ENCODE data around the gene DEFB112.

Gene DEFB112, protein sequence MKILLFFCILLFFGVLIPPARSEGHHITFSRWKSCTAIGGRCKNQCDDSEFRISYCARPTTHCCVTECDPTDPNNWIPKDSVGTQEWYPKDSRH

DNA sequence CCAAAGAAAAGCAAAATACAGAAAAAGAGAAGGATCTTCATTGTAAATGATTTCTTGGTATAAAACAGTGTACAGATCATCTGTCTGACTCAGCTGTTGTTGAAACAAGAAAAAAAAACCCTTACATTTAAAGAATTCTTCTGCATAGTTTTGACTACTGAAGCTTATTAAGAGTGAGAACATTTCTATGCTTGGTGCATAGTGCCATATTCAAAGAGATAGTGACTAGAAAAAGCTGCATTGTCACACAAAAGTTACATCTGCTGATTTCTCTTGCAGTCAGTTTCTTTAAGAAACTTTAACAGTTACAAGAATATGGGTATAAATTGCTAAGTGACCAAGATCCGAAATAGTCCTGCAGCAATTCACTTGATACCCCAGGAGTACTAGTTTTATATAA, at the start of gene DEFB112:
DEFB112 (minus strand) TSS at position 101 of the 400 bp plus-strand sequence; CDS start at position 41, 60 bp downstream.
- DNase-seq = no peak

DNA sequence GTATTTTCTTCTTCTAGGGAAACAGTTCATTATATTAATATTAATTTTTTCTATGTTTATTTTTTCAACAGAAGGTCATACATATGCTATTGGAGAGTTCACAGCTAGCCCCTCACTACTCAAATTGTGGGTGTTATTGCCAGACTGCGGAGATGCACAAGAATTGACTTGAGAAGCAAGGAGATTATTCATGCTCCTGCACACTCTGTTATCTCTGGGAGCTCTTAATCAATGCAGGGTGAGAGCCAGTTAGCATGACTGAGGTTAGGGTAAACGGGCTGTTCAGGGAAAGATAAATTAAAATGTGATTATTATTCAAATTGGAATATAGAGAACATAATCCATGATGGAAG, 48.9 kb upstream of the DEFB112 start:
- DNase-seq = no peak

DNA sequence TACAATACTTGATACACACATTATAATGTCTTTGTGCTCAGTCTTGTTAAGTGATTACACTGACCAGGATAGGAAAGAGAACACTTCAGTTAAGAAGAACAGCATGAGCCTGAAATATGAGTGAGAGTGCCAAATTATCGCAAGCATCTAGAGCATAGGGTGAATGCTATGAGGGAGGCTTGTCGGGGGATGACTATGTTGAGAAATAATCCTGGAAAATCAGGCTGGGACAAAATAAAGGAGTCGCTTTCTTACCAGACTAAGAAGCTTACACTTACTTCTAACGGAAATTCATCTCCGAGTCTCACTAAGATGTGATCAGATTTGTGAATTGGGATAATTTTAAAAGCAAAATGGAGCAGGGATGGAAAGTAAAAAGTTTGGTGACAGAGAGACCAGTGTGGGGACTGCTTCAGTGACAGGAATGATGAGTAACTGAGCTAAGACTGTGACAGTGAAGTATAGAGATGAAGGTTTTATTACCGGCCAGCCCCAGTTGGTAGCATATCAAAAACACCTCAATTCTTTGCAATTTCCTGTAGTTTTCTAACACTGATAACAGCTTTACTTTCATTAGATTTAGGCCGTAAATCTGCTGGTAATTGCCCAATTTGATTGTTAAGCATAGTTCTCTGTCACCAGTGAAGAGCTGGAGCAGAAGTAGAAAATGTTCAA, 48.4 kb upstream of the DEFB112 start:
- DNase-seq = no peak

DNA sequence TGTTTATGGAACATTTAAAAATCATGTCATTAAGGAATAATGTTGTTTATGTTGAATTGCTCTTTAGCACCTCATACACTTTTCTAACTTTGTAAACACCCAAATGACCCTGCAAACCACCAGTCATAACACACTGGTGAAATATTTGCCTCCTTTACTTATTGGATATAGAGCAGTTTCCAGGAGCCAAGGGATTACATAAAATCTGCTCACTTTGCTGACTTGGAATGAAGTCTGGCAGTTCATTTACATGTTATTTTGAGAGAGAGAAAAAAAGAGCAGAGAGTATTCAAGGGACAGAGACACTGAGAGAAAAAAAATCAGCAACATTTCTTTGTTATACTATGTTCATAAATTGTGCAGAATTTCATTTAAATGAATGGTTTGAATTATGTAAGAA, 46.6 kb upstream of the DEFB112 start:
- no peak for DNase-seq

DNA sequence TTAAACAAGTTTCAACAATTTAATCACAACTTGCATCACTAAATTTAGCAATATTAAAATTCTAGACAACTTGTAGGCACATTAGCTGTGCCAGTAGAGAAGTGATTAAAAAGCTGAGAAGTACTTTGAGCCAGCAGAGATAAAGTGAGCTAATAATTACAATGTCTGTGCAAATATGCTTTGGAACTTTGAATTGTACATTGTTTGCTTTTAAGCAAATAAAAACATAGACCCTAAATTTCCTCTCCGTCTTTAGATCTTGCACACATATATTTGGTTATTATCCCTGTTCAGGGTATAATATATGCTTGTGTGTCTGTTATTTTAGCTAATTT, 44.2 kb upstream of the DEFB112 start:
- DNase-seq = no peak

DNA sequence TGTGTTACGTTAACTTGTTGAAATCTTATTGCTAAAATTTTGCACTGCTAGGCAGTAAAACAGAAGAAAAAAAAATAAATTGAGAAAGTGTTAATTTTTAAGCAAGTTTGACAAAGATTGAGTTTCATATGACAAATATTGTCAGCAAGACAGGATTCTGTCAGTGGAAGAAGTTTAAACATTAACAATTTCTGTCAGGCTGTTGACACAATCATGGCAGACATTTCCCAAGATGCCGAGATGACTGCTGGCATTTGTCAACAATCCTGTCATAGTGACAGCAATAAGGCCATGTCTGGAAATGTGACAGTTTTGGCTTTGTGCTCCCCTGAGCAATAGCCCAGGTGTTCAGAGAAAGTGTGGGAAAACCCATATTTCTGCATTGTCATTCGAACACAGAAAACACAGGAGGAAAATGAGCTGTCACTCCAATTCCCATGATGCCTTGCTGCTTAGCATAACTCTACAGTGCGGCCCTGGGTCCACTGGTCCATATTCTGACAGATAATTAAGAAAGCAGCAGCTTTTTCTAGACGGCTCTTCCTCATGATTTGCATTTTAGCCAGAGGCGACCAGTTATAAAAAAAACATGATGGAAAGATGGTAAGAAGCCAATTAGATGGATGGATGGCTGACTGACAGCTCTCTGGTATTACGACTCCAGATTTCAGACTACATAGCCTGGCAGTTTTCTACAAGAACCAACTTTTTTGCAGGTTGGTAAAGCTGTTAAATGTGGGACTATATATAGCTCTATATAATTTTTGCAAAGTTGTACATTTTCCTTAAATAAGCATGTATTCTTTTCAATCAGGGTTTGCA, 43.6 kb upstream of the DEFB112 start:
- DNase-seq = no peak

DNA sequence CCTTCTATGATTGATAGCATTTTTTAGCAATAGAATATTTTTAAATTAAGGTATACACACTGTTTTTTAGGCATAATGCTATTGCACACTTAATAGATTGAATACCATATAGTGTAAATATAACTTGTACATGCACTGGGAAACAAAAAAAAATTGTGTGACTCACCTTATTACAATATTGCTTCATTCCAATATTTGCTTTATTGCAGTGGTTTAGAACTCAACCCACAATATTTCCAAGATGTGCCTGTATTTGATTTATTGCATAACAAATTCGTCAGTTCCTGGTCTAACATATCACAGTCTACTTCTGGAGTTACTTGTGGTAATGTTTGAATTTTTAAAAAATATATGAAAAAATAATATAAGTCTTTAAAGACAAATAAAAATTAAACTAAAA, 41.9 kb upstream of the DEFB112 start:
- DNase-seq = no peak

DNA sequence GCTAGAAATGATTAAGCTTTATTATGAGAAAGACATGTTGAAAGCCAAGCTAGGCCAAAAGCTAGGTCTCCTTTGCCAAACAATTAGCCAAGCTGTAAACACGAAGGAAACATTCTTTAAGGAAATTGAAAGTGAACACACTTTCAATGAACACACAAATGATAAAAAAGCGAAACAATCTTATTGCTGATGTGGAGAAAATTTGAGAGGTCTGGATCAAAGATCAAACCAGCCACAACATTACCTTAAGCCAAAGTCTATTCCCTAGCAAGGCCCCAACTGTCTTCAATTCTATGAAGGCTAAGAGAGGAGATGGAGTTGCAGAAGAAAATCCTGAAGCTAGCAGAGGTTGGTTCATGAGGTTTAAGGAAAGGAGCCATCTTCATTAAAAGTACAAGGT, 40.2 kb upstream of the DEFB112 start:
- no peak for DNase-seq

DNA sequence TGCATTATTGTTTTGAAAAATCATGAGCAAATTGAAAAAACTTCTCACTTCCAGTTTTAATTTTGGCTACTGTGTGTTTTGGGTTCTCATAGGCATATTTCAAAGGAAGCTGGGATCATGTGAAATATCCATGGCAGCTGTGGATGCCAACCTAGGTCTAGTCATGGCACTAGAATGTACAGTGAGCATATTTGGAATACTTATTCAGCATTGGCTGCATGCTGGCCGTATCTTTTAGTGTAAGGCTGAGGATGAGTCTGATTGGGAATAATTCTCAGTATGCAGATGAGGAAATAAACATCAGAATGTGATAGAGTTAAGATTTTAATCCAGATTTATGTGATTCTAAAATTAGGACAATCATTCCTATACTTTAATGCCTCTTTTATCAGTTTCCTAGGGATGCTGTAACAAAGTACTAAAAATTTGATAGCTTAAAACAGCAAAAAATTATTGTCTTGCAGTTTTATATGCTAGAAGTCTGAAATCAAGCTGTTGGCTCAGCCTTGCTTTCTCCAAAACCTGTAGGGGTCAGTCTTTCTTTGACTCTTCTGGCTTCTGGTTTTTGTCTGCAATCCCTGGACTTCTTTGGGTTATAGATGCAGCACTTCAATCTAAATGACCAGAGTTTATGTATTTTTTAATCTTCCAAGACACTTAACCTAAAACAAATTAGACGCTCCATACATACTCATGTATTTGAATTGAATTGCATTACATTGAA, 37.7 kb upstream of the DEFB112 start:
- DNase-seq = no peak

DNA sequence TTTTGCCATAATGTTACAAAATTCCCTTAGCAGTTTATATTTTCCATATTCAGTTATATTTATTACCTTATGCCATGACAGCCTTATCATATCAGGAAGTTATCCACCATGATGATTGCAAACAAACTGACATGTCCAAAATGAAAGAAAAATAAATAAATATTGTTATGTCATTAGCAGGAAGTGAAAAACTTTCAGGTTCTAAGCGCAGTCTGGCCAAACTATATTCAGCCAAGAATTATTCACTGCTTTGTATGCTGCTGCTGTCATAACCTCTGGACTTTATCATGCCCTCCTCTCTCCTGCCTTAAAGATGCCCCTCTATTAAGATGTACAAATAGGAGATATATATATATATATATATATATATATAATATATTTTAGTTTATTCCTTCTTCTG, 27.7 kb upstream of the DEFB112 start:
- no peak for DNase-seq

DNA sequence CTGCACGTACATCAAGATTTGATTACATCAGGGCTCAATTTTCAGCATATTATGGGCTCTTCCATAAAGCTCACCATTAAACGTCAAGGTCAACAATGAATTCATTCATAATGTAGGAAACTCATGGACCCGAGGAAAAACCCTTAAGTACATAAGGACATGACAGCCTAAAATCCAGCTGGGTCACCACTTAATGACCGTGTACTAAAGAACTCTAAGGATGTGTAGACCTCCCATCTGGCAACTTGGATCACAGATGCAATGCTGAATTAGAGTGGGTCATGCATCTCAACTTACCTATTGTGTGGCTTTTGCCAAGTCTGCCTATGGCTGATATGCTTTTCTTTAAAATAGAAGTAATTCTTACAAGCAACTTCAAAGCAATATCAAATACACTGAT, 26.7 kb upstream of the DEFB112 start:
- no peak for DNase-seq

DNA sequence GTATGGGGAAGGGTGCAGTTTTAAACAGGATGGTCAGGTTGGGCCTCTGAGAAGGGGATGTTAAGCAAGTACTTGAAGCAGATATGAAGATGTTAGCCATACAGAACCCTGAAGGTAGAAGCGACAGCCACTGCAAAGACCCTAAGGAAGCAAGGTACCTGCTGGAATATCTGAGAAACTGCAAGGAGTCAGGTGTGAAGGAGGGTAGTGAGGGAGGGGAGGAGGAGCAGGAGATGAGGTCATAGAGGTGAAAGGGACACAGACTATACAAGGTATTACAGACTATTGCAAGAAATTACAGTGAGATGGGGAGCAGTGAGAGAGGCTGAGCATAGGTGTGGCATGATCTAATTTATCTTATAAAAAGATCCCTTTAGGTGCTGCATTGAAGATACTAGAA, 22.2 kb upstream of the DEFB112 start:
- no peak for DNase-seq

DNA sequence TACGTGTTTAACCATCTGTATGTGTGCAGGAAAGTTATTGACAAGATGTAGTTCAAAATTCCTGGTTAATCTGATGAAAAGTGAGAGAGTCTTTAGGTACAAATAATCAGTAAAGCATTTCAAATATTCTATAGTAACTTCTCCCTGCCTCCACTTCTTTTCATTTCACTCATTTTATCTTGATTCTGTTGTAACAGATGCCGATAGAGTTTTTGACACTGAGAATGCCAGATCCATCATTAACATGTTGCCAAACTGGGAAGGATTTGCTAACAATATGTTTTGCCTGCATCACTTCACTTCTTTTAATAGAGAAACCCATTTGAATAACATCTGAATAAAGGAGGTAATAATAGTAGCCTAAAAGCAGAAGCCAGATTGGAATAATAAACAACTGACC, 20.4 kb upstream of the DEFB112 start:
- no peak for DNase-seq

DNA sequence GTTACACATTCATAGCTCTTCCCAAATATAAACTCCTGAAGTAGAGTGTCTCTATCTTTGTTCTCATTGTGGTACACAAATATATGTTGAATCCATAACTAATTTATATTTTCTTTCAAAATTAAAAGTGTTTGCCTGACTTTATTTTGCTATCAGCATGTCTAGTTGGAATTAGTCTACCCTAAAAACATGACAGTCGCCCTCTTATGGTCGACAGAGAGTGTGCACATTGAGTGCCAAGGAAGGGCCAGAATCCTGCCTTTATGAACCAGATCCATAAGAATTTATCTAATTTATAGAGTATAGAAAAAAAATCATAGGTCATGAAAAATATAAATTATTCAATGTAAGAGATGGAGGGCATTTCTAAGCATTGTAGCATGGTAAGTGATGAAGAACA, 12.3 kb upstream of the DEFB112 start:
- DNase-seq = no peak

DNA sequence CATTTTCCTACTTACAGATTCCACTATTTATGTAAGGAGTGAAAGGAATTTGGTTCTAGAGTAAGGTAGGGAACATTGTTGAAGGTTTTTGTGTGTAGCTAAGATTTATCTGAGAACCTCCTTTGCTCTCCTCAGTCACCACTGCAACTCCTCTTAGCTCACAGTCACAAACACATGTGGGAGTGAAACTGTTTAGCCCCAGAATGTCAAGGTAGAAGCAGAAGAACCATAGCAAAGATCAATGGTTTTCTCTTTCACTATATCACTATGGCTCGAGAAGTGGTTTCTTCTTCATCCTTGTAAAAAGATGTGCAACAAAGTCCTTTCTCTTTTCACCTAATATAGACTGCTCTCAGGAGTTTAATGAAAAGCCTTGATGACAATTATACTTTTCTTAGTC, 6.5 kb upstream of the DEFB112 start:
- no peak for DNase-seq

DNA sequence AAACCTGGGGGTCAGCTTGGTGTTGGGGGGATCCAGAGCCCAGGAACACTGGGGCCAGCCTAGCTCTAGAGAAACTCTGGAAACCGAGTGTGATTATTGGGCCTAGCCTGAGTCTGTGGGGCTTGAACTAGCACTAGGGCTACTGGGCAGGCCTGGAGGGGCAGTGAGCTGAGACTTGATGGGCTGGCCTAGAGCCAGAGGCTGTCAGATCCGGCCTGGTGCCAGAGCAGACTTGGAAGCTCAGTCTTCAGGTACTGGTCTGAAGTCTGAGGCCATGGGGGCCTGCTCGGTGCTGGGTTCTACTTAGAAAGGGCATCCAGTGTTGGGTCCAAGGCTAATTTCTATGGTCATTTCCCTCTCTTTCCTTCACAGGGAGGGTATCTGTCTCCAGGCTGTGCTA, 2.7 kb downstream of the DEFB112 start:
- no peak for DNase-seq

DNA sequence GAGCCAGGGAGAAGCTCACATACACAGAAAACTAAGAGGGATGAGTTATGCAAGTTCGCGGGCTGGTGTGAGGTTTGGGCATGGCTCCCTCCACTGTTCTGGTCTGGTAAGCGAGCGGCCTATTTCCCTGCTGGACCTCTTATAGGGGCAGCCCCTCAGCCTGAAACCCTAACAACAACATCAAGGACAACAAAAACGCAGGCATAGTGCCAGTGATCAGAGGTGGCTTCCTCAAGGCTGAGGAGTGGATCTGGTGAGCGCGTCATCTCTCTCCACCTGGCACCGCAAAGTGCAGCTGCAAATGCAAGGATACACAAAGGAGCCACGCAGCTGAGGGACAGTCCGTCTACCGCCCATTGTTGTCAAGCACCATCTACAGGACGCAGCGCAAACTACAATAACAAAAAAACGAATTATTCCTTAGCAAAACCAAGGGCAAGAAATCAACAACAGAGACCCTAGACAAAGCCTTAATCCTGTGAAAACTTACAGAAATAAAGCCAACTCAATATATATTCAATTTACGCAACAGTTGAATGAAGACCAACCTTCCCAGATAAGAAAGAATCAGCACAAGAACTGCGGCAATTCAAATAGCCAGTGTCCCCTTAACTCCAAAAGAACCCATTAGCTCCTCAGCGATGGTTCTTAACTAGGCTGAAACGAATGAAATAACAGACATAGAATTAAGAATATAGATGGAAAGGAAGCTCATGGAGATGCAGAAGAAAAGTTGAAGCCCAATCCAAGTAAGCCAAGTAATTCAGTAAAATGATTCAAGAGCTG, 18.8 kb downstream of the DEFB112 start:
- no peak for DNase-seq

DNA sequence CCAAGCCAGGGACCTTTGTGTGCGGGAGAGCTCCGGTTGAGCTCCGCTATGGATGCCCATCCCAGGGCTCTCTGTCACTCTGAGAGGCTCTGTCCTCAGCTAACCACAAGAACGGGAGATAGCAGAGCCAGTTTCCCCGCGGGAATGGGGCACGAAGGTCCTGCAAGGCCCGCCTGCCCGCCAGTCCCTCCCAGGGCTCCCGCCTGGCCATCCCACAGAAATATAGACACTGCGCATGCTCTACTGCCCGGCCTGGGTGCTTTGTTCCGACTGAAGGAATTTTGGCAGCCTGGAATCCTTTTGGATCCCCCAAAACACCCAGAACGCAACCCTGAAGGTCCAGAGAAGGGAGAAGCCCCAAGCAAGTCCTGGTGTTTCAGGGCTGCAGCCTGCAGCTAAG, 19.4 kb downstream of the DEFB112 start:
- no peak for DNase-seq

DNA sequence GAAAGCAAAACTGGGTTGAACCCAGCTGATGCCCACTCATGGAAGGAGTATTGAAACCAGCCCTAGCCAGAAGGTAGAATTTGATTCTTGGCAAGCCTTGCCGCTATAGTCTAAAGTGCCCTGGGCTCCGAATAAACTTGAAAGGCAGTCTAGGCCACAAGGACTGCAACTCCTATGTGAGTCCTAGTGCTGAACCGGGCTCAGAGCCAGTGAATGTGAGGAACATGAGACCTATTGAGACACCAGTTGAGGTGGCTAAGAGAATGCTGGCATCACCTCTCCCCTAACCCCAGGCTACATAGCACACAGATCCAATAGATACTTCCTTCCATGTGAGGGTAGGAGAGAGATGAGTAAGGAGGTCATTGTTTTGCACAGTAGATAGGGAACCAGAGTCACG, 24.5 kb downstream of the DEFB112 start:
- DNase-seq = no peak

DNA sequence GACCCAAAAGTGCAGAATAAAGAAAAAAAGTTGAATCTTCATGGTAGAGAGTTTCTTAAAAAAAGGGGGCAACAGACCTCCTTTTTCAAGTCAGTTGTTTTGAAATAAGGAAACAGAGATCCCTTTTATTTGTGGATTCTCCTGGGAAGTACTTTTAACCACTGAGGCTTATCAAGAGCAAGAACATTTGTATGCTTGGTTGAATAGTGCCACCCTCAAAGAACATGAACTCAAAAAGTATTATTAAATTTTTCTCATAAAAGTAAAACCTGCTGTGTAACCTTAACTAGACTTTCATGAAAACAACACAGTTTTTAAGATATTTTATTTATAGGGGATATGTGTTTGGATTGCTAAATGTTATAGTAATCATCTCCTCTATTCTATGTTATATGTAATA, 27.8 kb downstream of the DEFB112 start, which contains the start of gene DEFB110:
DEFB110 (minus strand) TSS at position 101 of the 400 bp plus-strand sequence; CDS start at position 42, 59 bp downstream.
- no peak for DNase-seq

DNA sequence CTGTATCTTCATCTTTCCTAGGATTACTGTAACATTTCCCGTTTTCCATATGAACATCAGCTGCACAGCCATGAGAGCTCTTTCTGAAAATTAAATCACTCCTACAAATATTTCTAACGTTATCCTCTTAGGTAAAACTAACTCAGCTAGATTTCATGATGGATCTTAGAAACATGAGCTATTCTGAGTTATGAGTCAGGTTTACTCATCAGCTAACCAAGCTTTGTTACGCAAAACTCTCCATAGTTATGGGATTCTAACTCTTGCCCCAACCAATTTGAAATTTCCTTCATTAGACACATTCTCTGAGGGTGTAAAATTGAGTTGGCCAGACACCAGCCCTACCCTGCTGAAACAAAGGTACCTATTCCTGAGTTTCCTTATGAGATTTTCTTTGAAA, 41.9 kb downstream of the DEFB112 start:
- no peak for DNase-seq

DNA sequence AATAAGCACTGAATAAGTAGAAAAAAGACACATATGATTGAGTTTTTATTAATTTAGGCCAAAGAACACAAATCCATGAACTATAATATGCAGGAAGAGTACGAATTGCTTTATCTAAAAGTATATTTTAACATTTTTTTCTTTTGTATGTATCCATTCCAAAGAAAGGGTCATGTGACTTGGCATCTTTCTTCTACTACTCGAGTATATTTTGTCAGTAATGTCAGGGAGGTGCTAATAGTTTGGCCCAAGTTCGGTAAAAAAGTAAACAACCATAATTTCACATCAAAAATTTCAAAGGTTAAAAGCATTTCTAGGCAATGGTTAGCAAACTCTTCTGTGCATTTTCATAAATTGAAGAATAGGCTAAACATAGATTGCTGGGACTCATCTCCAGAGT, 46.6 kb downstream of the DEFB112 start:
- no peak for DNase-seq

DNA sequence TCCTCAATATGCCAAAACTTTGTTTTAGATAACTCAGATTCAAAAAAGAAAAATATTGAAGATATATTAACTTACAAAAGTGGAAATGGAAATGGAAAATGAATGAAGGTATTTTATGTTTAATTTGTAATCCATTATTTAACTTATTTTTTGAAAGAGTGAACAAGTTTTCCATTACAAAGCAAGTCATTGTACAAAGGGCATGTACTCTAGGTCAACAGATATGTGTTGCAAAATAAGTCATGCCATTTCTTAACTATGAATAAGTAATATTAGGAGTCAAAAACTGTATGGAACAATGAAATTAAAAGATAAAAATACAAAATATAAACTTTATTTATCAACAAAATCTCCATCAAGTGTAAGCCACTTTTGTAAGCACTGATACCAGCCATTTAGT, 54.5 kb downstream of the DEFB112 start:
- no peak for DNase-seq
